H9 (cell line): ENCODE data around the gene HDAC5. TPM values are rescaled to one million over a fixed set of nuclear protein-coding genes. Genes with fewer than 3 reads are reported as not detected.

Source experiments
- DNase-seq: peaks from one replicate; pipeline ENCODE4 v3.0.0-alpha.2; 2017
- H2AFZ ChIP-seq: one replicate; pipeline ENCODE4 v1.6.1; 2013; ENCODE audit warnings: mild to moderate bottlenecking, low read length, control low read depth, moderate library complexity
- H2AK5ac ChIP-seq: 2 replicates; pipeline ENCODE4 v1.6.1; 2013; ENCODE audit warnings: low read length, control low read depth, mixed read lengths; ENCODE audit not compliant: insufficient read length
- H2BK120ac ChIP-seq: one replicate; pipeline ENCODE4 v1.6.1; 2013; ENCODE audit warnings: low read depth, mild to moderate bottlenecking, low read length, control low read depth, inconsistent platforms; ENCODE audit not compliant: poor library complexity, severe bottlenecking
- H2BK12ac ChIP-seq: 2 replicates; pipeline ENCODE4 v1.6.1; 2013; ENCODE audit warnings: low read length, control low read depth, mixed read lengths, low read depth; ENCODE audit not compliant: insufficient read length
- H2BK15ac ChIP-seq: 2 replicates; pipeline ENCODE4 v1.6.1; 2013; ENCODE audit warnings: low read depth, low read length, control low read depth
- H2BK20ac ChIP-seq: one replicate; pipeline ENCODE4 v1.6.1; 2013; ENCODE audit warnings: low read depth, mild to moderate bottlenecking, low read length, control low read depth, inconsistent platforms; ENCODE audit not compliant: poor library complexity, severe bottlenecking
- H2BK5ac ChIP-seq: 2 replicates; pipeline ENCODE4 v1.6.1; 2013; ENCODE audit warnings: low read length, control low read depth, mixed read lengths; ENCODE audit not compliant: insufficient read length
- H3K14ac ChIP-seq: 2 replicates; pipeline ENCODE4 v1.6.1; 2013; ENCODE audit warnings: low read length, control low read depth; ENCODE audit not compliant: insufficient read depth
- H3K18ac ChIP-seq: 2 replicates; pipeline ENCODE4 v1.6.1; 2013; ENCODE audit warnings: low read depth, mild to moderate bottlenecking, mixed read lengths, low read length, control low read depth; ENCODE audit not compliant: insufficient read length
- H3K23ac ChIP-seq: 2 replicates; pipeline ENCODE4 v1.6.1; 2013; ENCODE audit warnings: low read length, control low read depth, mixed read lengths, low read depth; ENCODE audit not compliant: insufficient read length
- H3K23me2 ChIP-seq: 2 replicates; pipeline ENCODE4 v1.6.1; 2013; ENCODE audit warnings: low read depth, mild to moderate bottlenecking, mixed read lengths, low read length, control low read depth; ENCODE audit not compliant: insufficient read length, poor library complexity, severe bottlenecking
- H3K27ac ChIP-seq: 2 replicates; pipeline ENCODE4 v1.5.1; 2013; ENCODE audit warnings: low read length, control low read depth, mixed read lengths, low read depth; ENCODE audit not compliant: insufficient read length
- H3K27me3 ChIP-seq: 2 replicates; pipeline ENCODE4 v1.6.1; 2013; ENCODE audit warnings: low read length, control low read depth, inconsistent platforms; ENCODE audit not compliant: insufficient read depth
- H3K4ac ChIP-seq: 2 replicates; pipeline ENCODE4 v1.6.1; 2013; ENCODE audit warnings: low read depth, mild to moderate bottlenecking, control low read depth, inconsistent platforms, low read length, moderate library complexity
- H3K4me1 ChIP-seq: 2 replicates; pipeline ENCODE4 v1.6.1; 2013; ENCODE audit warnings: low read length, control low read depth, inconsistent platforms; ENCODE audit not compliant: insufficient read depth
- H3K4me2 ChIP-seq: 2 replicates; pipeline ENCODE4 v1.6.1; 2013; ENCODE audit warnings: low read length, control low read depth, mixed read lengths; ENCODE audit not compliant: insufficient read length, insufficient read depth
- H3K56ac ChIP-seq: 2 replicates; pipeline ENCODE4 v1.6.1; 2013; ENCODE audit warnings: low read depth, mild to moderate bottlenecking, mixed read lengths, low read length, control low read depth; ENCODE audit not compliant: insufficient read length
- H3K79me1 ChIP-seq: 2 replicates; pipeline ENCODE4 v1.6.1; 2013; ENCODE audit warnings: low read depth, mild to moderate bottlenecking, moderate library complexity, low read length, control low read depth, inconsistent platforms; ENCODE audit not compliant: insufficient read depth, poor library complexity, severe bottlenecking
- H3K79me2 ChIP-seq: 2 replicates; pipeline ENCODE4 v1.6.1; 2013; ENCODE audit warnings: low read length, control low read depth, inconsistent platforms; ENCODE audit not compliant: insufficient read depth
- H3K9ac ChIP-seq: 2 replicates; pipeline ENCODE4 v1.6.1; 2013; ENCODE audit warnings: low read length, control low read depth, mixed read lengths; ENCODE audit not compliant: insufficient read length; ENCODE audit errors: extremely low read depth
- H3K9me3 ChIP-seq: one replicate; pipeline ENCODE4 v1.6.1; 2013; ENCODE audit warnings: low read depth, low read length, inconsistent platforms; ENCODE audit not compliant: control insufficient read depth
- H3T11ph ChIP-seq: one replicate; pipeline ENCODE4 v1.6.1; 2013; ENCODE audit warnings: mild to moderate bottlenecking, low read length, control low read depth, inconsistent platforms
- H4K20me1 ChIP-seq: one replicate; pipeline ENCODE4 v1.6.1; 2013; ENCODE audit not compliant: control insufficient read depth, insufficient read length, insufficient read depth
- H4K5ac ChIP-seq: 2 replicates; pipeline ENCODE4 v1.6.1; 2013; ENCODE audit warnings: low read depth, mild to moderate bottlenecking, mixed read lengths, low read length, control low read depth; ENCODE audit not compliant: insufficient read length
- H4K8ac ChIP-seq: replicated peaks from 2 replicates; pipeline ENCODE4 v1.6.1; 2013; ENCODE audit warnings: low read length, control low read depth, mixed read lengths, low read depth; ENCODE audit not compliant: insufficient read length
- H4K91ac ChIP-seq: 2 replicates; pipeline ENCODE4 v1.6.1; 2013; ENCODE audit warnings: low read depth, mild to moderate bottlenecking, moderate library complexity, mixed read lengths, low read length, control low read depth; ENCODE audit not compliant: insufficient read length
- H3K27ac Mint-ChIP-seq, 3 experiments: 2 replicates in 2 of 3; 3 replicates in 1 of 3; pipeline ENCODE4 v1.8.0; 2020 to 2021; ENCODE audit warnings: mixed read lengths in 3 of 3, mild to moderate bottlenecking in 1 of 3, moderate library complexity in 1 of 3
- H3K27me3 Mint-ChIP-seq: 2 replicates; pipeline ENCODE4 v1.8.0; 2021; ENCODE audit warnings: low read depth, mild to moderate bottlenecking, moderate library complexity, mixed read lengths
- H3K36me3 Mint-ChIP-seq, 3 experiments: 2 replicates in 2 of 3; 3 replicates in 1 of 3; pipeline ENCODE4 v1.8.0; 2020 to 2021; ENCODE audit warnings: low read depth in 3 of 3, mixed read lengths in 3 of 3; ENCODE audit not compliant: insufficient read depth in 1 of 3
- H3K4me1 Mint-ChIP-seq, 2 experiments: 2 replicates each; pipeline ENCODE4 v1.8.0; 2020; ENCODE audit warnings: mixed read lengths in 2 of 2
- H3K4me3 Mint-ChIP-seq, 2 experiments: 2 replicates in 1 of 2; 3 replicates in 1 of 2; pipeline ENCODE4 v1.8.0; 2020 to 2021; ENCODE audit warnings: mild to moderate bottlenecking in 2 of 2, mixed read lengths in 2 of 2, moderate library complexity in 1 of 2
- H3K9me3 Mint-ChIP-seq, 2 experiments: 2 replicates in 1 of 2; 3 replicates in 1 of 2; pipeline ENCODE4 v1.8.0; 2020; ENCODE audit warnings: mild to moderate bottlenecking in 2 of 2, mixed read lengths in 2 of 2, moderate library complexity in 1 of 2
- CTCF ChIP-seq: fragments of 200-600 bp; sonication (generic); conservative IDR thresholded peaks from 3 replicates; pipeline ENCODE4 v1.8.0; 2021; ENCODE audit warnings: antibody characterized with exemption, mild to moderate bottlenecking
- WGBS: extraction: QIAGEN DNeasy Blood & Tissue Kit; methylation state at CpG from one replicate; pipeline ENCODE4 v1.1.7; 2013; ENCODE audit warnings: missing lambda C conversion rate, low lambda C conversion rate, mixed read lengths; ENCODE audit not compliant: insufficient read length; ENCODE audit errors: extremely low coverage; 5-methylcytosine and 5-hydroxymethylcytosine counted together
- total RNA-seq: library from RNA; stranded (reverse); gene quantifications from 2 replicates; pipeline ENCODE4 v1.2.1, GENCODE V29; 2021

HDAC5 gene
- total RNA-seq, 1 experiment from 2014 or later, result 39.5 TPM

GRCh38 chr17:44109312-44109630 lies 14.2 kb downstream of the HDAC5 start:
- DNase-seq, result no peak
- Histone ChIP-seq H2BK5ac (no peak overlapping the region), H3K79me1 (no peaks in the 10 kb centered on the region), H2BK20ac (no peak overlapping the region), H3K4me2 (no peak overlapping the region), H2AK5ac (no peak overlapping the region), H3T11ph (no peak overlapping the region), H3K56ac (no peak overlapping the region), H3K79me2 (no peaks in the 10 kb centered on the region), H2BK12ac (no peak overlapping the region), H3K4me1 (peaks cover 5% of the 10 kb centered on the region; the same call in 1 of the 2 replicates), H3K9me3 (no peaks in the 10 kb centered on the region), H3K9ac (no peak overlapping the region), H3K14ac (no peak overlapping the region; the same call in 1 of the 2 replicates), H3K23me2 (no peaks in the 10 kb centered on the region), H3K27me3 (no peaks in the 10 kb centered on the region), H4K8ac (no peak overlapping the region), H4K91ac (no peak overlapping the region), H3K23ac (no peak overlapping the region), H4K5ac (no peak overlapping the region), H4K20me1 (no peaks in the 10 kb centered on the region), H3K4ac (no peak overlapping the region), H3K18ac (no peak overlapping the region), H3K27ac (no peak overlapping the region), H2BK120ac (no peak overlapping the region), H2AFZ (no peak overlapping the region), H2BK15ac (no peak overlapping the region)
- Mint-ChIP-seq H3K27me3 (no peaks in the 10 kb centered on the region; the same call in 1 of the 2 replicates), H3K9me3 (no peaks in the 10 kb centered on the region), H3K36me3 (peaks cover 0 to 14% (median 10%) of the 10 kb centered on the region in 3 experiments; a peak in 3 of 7 replicates), H3K4me1 (peaks cover 31 to 38% of the 10 kb centered on the region in 2 experiments), H3K4me3 (no peak overlapping the region; a peak in 1 of 5 replicates), H3K27ac (no peak overlapping the region)
- TF ChIP-seq CTCF, result no peak
- WGBS, result no CpG with 5 or more reads among the region's 4 CpGs
